NCI-H524 treated with DMSO at 0.1 percent for 48 hours (cell line): ENCODE data around the gene CLTCL1.
A peak's percentile ranks its signal among the peaks of the same experiment; 100 is the strongest.
"Not testable (repeated sequence)": the region's sequence is repeated elsewhere in the genome, so short reads cannot be mapped to it uniquely, and the experiment has no call there.

Experiments used
- DNase-seq: peaks from one replicate; lab custom pipeline; 2025; lab: John Stamatoyannopoulos, UW

CLTCL1 gene

GRCh38 chr22:19290400-19291217, 910 bp downstream of the CLTCL1 start:
- no peak for DNase-seq

- no peak for DNase-seq
These were observed 1.9 kb downstream of the CLTCL1 start for GRCh38 chr22:19289475-19290161.

- no peak for DNase-seq
These were observed 3.6 kb downstream of the CLTCL1 start for GRCh38 chr22:19287889-19288288.

- DNase-seq = peak; percentile 97
These were observed 4.3 kb downstream of the CLTCL1 start for GRCh38 chr22:19287076-19287707.

- no peak for DNase-seq
These were observed 5.7 kb downstream of the CLTCL1 start for GRCh38 chr22:19285831-19286230.

GRCh38 chr22:19279143-19279542, 12.4 kb downstream of the CLTCL1 start:
- DNase-seq = not testable (repeated sequence)

- DNase-seq = no peak
These were observed 13.7 kb downstream of the CLTCL1 start for GRCh38 chr22:19277785-19278184.

GRCh38 chr22:19275919-19276600, 15.5 kb downstream of the CLTCL1 start:
- no peak for DNase-seq

- no peak for DNase-seq
These were observed 16.0 kb downstream of the CLTCL1 start for GRCh38 chr22:19275513-19275912.

- no peak for DNase-seq
These were observed 16.4 kb downstream of the CLTCL1 start for GRCh38 chr22:19275104-19275503.

GRCh38 chr22:19271856-19272535, 19.5 kb downstream of the CLTCL1 start:
- no peak for DNase-seq

GRCh38 chr22:19271273-19271855, 20.2 kb downstream of the CLTCL1 start:
- DNase-seq = no peak

GRCh38 chr22:19270873-19271272, 20.6 kb downstream of the CLTCL1 start:
- no peak for DNase-seq

- DNase-seq = no peak
These were observed 24.9 kb downstream of the CLTCL1 start for GRCh38 chr22:19266547-19267086.

GRCh38 chr22:19265779-19266178, 25.7 kb downstream of the CLTCL1 start:
- no peak for DNase-seq

- no peak for DNase-seq
These were observed 30.7 kb downstream of the CLTCL1 start for GRCh38 chr22:19260804-19261203.

- no peak for DNase-seq
These were observed 31.3 kb downstream of the CLTCL1 start for GRCh38 chr22:19260194-19260593.

GRCh38 chr22:19258968-19259288, 32.6 kb downstream of the CLTCL1 start:
- DNase-seq = not testable (repeated sequence)

- no peak for DNase-seq
These were observed 33.1 kb downstream of the CLTCL1 start for GRCh38 chr22:19258371-19258770.

- not testable (repeated sequence) for DNase-seq
These were observed 35.2 kb downstream of the CLTCL1 start for GRCh38 chr22:19256362-19256761.

- DNase-seq = no peak
These were observed 38.4 kb downstream of the CLTCL1 start for GRCh38 chr22:19253143-19253542.
